ENCODE results near the gene MARK3. TPM values are rescaled to one million over a fixed set of nuclear protein-coding genes. Genes with fewer than 3 reads are reported as not detected.
"Not testable (repeated sequence)": the region's sequence is repeated elsewhere in the genome, so short reads cannot be mapped to it uniquely, and the experiment has no call there.

MARK3 gene
- total RNA-seq, 1 experiment from 2014 or later: 83.9 TPM

GRCh38 chr14:103510724-103511693 lies 125.8 kb downstream of the MARK3 start:
- no peak for DNase-seq
- H3K4me1 ChIP-seq: no peaks in the 10 kb centered on the region
- no peak overlapping the region for H3K27ac ChIP-seq
- H3K27me3 ChIP-seq: no peaks in the 10 kb centered on the region
- H3K9me3 ChIP-seq (replicated peaks): no peaks in the 10 kb centered on the region
- H3K36me3 ChIP-seq: peaks cover 11% of the 10 kb centered on the region
- no peak overlapping the region for H3K4me3 ChIP-seq

DNA sequence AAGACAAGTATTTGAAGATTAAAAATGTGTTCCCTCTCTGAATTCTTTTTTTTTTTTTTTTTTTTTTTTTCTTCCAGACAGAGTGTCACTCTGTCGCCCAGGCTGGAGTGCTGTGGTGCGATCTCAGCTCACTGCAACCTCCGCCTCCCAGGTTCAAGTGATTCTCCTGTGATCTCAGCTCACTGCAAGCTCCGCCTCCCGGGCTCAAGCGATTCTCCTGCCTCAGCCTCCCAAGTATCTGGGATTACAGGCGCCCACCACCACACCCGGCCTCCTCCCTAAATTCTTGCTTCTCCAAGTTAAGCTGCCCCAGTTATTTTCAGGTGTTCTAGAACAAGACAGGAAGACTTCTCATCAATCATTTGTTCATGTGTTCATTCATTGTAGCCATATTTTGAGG lies 127.0 kb downstream of the MARK3 start:
- DNase-seq, H3K4me1 ChIP-seq: not testable (repeated sequence)

GRCh38 chr14:103512701-103513611 lies 127.7 kb downstream of the MARK3 start:
- Histone ChIP-seq H3K4me3 (no peak overlapping the region), H3K27me3 (no peaks in the 10 kb centered on the region), H3K27ac (no peak overlapping the region), H3K36me3 (0 out of 2 replicates have a peak, but pooled peaks cover under 1% of the 10 kb centered on the region), H3K4me1 (no peaks in the 10 kb centered on the region; the same call in 1 of the 2 replicates), H3K9me3 (replicated peaks) (no peaks in the 10 kb centered on the region)
- no peak for DNase-seq

More for the DNA sequence above, 127.0 kb downstream of the MARK3 start:
- H3K27me3 ChIP-seq; H3K27ac ChIP-seq; H3K4me3 ChIP-seq; H3K36me3 ChIP-seq; H3K9me3 ChIP-seq (replicated peaks): not testable (repeated sequence)

GRCh38 chr14:103514596-103515421 lies 129.6 kb downstream of the MARK3 start:
- Histone ChIP-seq H3K4me1 (no peaks in the 10 kb centered on the region; the same call in 1 of the 2 replicates), H3K36me3 (no peaks in the 10 kb centered on the region), H3K27me3 (no peaks in the 10 kb centered on the region), H3K4me3 (no peak overlapping the region), H3K9me3 (replicated peaks) (no peaks in the 10 kb centered on the region), H3K27ac (no peak overlapping the region)
- no peak for DNase-seq

DNA sequence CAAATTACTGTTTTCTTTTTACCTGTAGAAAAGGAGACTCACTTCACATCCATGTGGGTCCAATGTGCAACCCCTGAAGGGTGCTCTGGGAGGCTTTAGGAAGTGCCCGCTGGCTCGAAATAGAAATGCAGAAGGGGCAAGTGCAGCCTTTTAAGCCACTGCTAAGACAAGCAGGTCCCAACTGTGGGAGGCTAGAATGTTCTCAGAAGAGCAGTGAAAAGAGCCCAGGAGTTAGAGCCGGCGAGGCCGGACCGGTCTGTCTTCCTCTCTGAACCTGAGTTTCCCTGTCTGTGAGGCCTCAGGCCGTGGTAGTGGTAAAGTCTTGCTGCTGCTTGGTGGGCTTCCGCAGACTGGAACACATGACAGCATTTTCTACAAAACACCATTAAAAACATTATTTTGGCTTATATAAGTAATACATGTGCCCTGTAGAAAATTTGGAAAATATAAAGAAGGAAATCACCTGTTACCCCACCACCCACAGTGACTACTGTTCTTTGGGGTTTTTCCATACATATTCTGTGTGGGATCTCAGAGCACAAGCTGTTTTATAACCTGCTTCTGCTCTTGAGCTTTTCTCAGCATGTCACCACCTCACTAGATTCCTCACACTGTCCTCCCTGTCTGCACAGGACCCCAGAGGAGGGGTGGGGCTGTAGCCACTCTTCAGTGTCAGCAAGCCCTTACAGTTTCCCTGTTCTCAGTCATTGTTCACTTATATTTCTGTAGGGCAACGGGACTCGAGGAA lies 131.4 kb downstream of the MARK3 start:
- H3K36me3 ChIP-seq: no peaks in the 10 kb centered on the region
- H3K27me3 ChIP-seq: no peaks in the 10 kb centered on the region
- no peak for DNase-seq
- H3K9me3 ChIP-seq (replicated peaks): no peaks in the 10 kb centered on the region
- H3K27ac ChIP-seq: no peak overlapping the region
- no peaks in the 10 kb centered on the region; the same call in 1 of the 2 replicates for H3K4me1 ChIP-seq
- no peak overlapping the region for H3K4me3 ChIP-seq

DNA sequence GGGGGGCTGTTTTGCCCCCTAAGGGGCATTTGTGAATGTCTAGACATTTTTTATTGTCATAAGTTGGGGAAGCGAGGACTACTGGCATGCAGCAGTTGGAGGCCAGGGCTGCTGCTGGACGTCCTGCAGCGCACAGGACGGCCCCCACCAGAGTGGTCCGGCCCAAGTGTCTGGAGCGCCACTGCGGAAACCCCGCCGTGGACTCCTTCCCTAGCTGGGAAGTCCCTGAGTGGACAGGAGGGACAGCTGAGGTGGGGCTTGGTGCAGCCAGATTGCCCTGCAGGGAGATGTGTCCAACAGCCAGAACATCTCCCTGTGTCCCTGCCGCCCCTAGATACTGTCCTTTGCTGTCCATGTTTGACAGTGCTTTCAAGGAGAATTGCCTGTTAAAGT lies 132.0 kb downstream of the MARK3 start:
- H3K9me3 ChIP-seq (replicated peaks): no peaks in the 10 kb centered on the region
- no peaks in the 10 kb centered on the region; the same call in 1 of the 2 replicates for H3K4me1 ChIP-seq
- H3K36me3 ChIP-seq: no peaks in the 10 kb centered on the region
- DNase-seq: no peak
- no peak overlapping the region for H3K4me3 ChIP-seq
- H3K27ac ChIP-seq: no peak overlapping the region
- H3K27me3 ChIP-seq: no peaks in the 10 kb centered on the region

GRCh38 chr14:103517721-103518421 lies 132.7 kb downstream of the MARK3 start:
- Histone ChIP-seq H3K4me3 (no peak overlapping the region), H3K4me1 (peaks cover 2% of the 10 kb centered on the region; the same call in 1 of the 2 replicates), H3K36me3 (no peaks in the 10 kb centered on the region), H3K9me3 (replicated peaks) (no peaks in the 10 kb centered on the region), H3K27me3 (no peaks in the 10 kb centered on the region), H3K27ac (no peak overlapping the region)
- no peak for DNase-seq

- Histone ChIP-seq H3K4me3 (no peak overlapping the region), H3K27ac (no peak overlapping the region), H3K4me1 (peaks cover 6% of the 10 kb centered on the region; the same call in 1 of the 2 replicates)
These were observed 133.3 kb downstream of the MARK3 start for GRCh38 chr14:103518422-103519042.

GRCh38 chr14:103519043-103519836 lies 134.0 kb downstream of the MARK3 start:
- Histone ChIP-seq H3K9me3 (replicated peaks) (no peaks in the 10 kb centered on the region), H3K4me3 (no peak overlapping the region), H3K27me3 (no peaks in the 10 kb centered on the region; the same call in 1 of the 2 replicates), H3K36me3 (no peaks in the 10 kb centered on the region), H3K27ac (no peak overlapping the region), H3K4me1 (peaks cover 10% of the 10 kb centered on the region)
- DNase-seq: no peak

More at GRCh38 chr14:103518422-103519042, 133.3 kb downstream of the MARK3 start:
- Histone ChIP-seq H3K9me3 (replicated peaks) (no peaks in the 10 kb centered on the region), H3K36me3 (no peaks in the 10 kb centered on the region), H3K27me3 (no peaks in the 10 kb centered on the region; the same call in 1 of the 2 replicates)
- peak; percentile 67 to 82 for DNase-seq

- Histone ChIP-seq H3K4me3 (no peak overlapping the region), H3K27me3 (no peaks in the 10 kb centered on the region; the same call in 1 of the 2 replicates), H3K27ac (no peak overlapping the region), H3K4me1 (peaks cover 16% of the 10 kb centered on the region), H3K36me3 (no peaks in the 10 kb centered on the region), H3K9me3 (replicated peaks) (no peaks in the 10 kb centered on the region)
- no peak for DNase-seq
These were observed 134.6 kb downstream of the MARK3 start for GRCh38 chr14:103519837-103520212.

GRCh38 chr14:103520269-103520656 lies 135.0 kb downstream of the MARK3 start:
- no peaks in the 10 kb centered on the region; the same call in 1 of the 2 replicates for H3K27me3 ChIP-seq
- H3K36me3 ChIP-seq: no peaks in the 10 kb centered on the region
- DNase-seq: no peak
- H3K27ac ChIP-seq: no peak overlapping the region
- H3K4me3 ChIP-seq: no peak overlapping the region
- no peaks in the 10 kb centered on the region for H3K9me3 ChIP-seq (replicated peaks)
- peaks cover 17% of the 10 kb centered on the region for H3K4me1 ChIP-seq
